Peyer's patch (tissue), 4 donors: ENCODE results near the gene INO80B.
"Not testable (repeated sequence)": the region's sequence is repeated elsewhere in the genome, so short reads cannot be mapped to it uniquely, and the experiment has no call there.

Experiments
- POLR2A ChIP-seq, 2 donors: fragments of 450-650 bp; IDR thresholded peaks; one replicate each; pipeline ENCODE4 v1.5.1; 2017; ENCODE audit warnings: antibody characterized with exemption in 2 of 2, mild to moderate bottlenecking in 2 of 2, moderate library complexity in 2 of 2
- TF ChIP-seq, protein P1 (sequence below), 6 experiments: fragments of 450-650 bp in 4 of 6; fragments of 200-600 bp in 2 of 6; sonication (generic) in 1 of 6; IDR thresholded peaks; one replicate each; pipeline ENCODE4 v1.5.1; 2017 to 2019; ENCODE audit warnings: antibody characterized with exemption in 6 of 6, mild to moderate bottlenecking in 3 of 6, moderate library complexity in 1 of 6

DNA sequence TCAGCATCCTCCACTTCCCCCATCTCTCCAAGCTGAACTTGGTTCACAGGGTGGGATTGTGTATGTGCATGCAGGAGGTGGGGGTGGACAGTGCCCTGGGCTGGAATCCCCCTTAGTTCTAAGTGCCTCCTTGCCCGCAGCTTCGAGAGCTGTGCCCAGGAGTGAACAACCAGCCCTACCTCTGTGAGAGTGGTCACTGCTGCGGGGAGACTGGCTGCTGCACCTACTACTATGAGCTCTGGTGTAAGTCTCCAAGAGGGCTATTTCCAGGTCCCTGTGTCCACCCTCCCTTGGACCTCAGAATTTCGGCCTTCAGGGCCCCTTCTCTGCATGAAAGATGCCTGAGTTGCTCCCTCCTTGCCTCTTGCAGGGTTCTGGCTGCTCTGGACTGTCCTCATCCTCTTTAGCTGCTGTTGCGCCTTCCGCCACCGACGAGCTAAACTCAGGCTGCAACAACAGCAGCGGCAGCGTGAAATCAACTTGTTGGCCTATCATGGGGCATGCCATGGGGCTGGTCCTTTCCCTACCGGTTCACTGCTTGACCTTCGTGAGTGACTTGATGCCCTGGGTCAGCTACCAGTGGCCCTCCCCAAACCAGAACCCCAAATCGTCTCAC is 4.7 kb downstream of the INO80B start:
- peak in 1 of 2 donors; percentile 3 for TF ChIP-seq POLR2A (IDR thresholded peaks at IDR 0.05)
- TF ChIP-seq, protein P1, sequence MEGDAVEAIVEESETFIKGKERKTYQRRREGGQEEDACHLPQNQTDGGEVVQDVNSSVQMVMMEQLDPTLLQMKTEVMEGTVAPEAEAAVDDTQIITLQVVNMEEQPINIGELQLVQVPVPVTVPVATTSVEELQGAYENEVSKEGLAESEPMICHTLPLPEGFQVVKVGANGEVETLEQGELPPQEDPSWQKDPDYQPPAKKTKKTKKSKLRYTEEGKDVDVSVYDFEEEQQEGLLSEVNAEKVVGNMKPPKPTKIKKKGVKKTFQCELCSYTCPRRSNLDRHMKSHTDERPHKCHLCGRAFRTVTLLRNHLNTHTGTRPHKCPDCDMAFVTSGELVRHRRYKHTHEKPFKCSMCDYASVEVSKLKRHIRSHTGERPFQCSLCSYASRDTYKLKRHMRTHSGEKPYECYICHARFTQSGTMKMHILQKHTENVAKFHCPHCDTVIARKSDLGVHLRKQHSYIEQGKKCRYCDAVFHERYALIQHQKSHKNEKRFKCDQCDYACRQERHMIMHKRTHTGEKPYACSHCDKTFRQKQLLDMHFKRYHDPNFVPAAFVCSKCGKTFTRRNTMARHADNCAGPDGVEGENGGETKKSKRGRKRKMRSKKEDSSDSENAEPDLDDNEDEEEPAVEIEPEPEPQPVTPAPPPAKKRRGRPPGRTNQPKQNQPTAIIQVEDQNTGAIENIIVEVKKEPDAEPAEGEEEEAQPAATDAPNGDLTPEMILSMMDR (IDR thresholded peaks at IDR 0.05): not testable (repeated sequence)
